Astrocyte of the cerebellum (primary cell): ENCODE data around the gene MED15.

Experiments
- DNase-seq: peaks from one replicate; pipeline ENCODE4 v3.0.0-alpha.2; 2011; ENCODE audit warnings: low read depth
- H3K4me3 ChIP-seq: 2 replicates; pipeline ENCODE4 v1.5.1; 2011; ENCODE audit warnings: mild to moderate bottlenecking, low read depth, low read length, moderate library complexity
- in situ Hi-C: cut with HindIII; loops from 2 replicates; pipeline ENCODE4 v1.10.0; 2017; ENCODE audit warnings: low sequenced_read_pairs
- TF ChIP-seq, protein P1 (sequence below): IDR thresholded peaks from 2 replicates; pipeline ENCODE4 v1.5.1; 2012; ENCODE audit warnings: low read length, low read depth, moderate library complexity, mild to moderate bottlenecking; ENCODE audit errors: missing control alignments

MED15 gene, protein sequence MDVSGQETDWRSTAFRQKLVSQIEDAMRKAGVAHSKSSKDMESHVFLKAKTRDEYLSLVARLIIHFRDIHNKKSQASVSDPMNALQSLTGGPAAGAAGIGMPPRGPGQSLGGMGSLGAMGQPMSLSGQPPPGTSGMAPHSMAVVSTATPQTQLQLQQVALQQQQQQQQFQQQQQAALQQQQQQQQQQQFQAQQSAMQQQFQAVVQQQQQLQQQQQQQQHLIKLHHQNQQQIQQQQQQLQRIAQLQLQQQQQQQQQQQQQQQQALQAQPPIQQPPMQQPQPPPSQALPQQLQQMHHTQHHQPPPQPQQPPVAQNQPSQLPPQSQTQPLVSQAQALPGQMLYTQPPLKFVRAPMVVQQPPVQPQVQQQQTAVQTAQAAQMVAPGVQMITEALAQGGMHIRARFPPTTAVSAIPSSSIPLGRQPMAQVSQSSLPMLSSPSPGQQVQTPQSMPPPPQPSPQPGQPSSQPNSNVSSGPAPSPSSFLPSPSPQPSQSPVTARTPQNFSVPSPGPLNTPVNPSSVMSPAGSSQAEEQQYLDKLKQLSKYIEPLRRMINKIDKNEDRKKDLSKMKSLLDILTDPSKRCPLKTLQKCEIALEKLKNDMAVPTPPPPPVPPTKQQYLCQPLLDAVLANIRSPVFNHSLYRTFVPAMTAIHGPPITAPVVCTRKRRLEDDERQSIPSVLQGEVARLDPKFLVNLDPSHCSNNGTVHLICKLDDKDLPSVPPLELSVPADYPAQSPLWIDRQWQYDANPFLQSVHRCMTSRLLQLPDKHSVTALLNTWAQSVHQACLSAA

GRCh38 chr22:20507253-20508066 lies at the start of gene MED15:
TSS of gene MED15 (plus strand) at chr22:20507610. CDS start at chr22:20507679, 69 bp downstream.
- peak; percentile 70 for DNase-seq
- in situ Hi-C loops: no loop called here

GRCh38 chr22:20458530-20459151 lies 48.8 kb upstream of the MED15 start:
- in situ Hi-C loops: no loop called here
- TF ChIP-seq, protein P1, sequence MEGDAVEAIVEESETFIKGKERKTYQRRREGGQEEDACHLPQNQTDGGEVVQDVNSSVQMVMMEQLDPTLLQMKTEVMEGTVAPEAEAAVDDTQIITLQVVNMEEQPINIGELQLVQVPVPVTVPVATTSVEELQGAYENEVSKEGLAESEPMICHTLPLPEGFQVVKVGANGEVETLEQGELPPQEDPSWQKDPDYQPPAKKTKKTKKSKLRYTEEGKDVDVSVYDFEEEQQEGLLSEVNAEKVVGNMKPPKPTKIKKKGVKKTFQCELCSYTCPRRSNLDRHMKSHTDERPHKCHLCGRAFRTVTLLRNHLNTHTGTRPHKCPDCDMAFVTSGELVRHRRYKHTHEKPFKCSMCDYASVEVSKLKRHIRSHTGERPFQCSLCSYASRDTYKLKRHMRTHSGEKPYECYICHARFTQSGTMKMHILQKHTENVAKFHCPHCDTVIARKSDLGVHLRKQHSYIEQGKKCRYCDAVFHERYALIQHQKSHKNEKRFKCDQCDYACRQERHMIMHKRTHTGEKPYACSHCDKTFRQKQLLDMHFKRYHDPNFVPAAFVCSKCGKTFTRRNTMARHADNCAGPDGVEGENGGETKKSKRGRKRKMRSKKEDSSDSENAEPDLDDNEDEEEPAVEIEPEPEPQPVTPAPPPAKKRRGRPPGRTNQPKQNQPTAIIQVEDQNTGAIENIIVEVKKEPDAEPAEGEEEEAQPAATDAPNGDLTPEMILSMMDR: no peak
- DNase-seq: no peak
- H3K4me3 ChIP-seq: no peak overlapping the region

More at GRCh38 chr22:20507253-20508066, at the start of gene MED15:
- TF ChIP-seq, protein P1: no peak
- peak within 1 kb of the TSS; percentile 56 for H3K4me3 ChIP-seq

DNA sequence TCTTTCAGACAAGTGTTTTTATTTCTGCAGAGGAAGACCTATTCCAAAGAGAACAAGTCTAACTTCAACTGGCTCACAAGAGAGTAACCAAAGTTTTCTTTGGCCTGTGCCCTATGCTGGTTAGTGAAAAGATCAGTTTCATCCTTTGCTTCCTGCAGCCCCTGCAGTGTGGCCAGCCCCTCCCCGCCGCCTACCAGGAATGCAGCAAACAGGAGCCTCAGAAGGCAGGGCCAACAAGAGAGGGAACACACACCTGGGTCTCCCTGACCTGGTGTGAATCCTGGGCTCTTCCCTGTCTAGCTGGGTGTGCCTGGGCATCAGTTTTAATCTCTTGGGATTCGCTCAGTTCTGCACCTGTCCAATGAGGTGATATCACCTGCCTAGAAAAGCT lies 48.3 kb upstream of the MED15 start:
- in situ Hi-C loops: no loop called here

GRCh38 chr22:20459862-20460261 lies 47.5 kb upstream of the MED15 start:
- in situ Hi-C loops: no loop called here
- no peak for DNase-seq
- TF ChIP-seq, protein P1: no peak
- H3K4me3 ChIP-seq: no peak overlapping the region

More for the DNA sequence above, 48.3 kb upstream of the MED15 start:
- DNase-seq: no peak
- TF ChIP-seq, protein P1: no peak
- H3K4me3 ChIP-seq: no peak overlapping the region

GRCh38 chr22:20463324-20464095 lies 43.9 kb upstream of the MED15 start:
- TF ChIP-seq, protein P1: no peak
- no peak overlapping the region for H3K4me3 ChIP-seq

More at GRCh38 chr22:20463324-20464095, 43.9 kb upstream of the MED15 start:
- DNase-seq: no peak
- in situ Hi-C loops: no loop called here
